ENCODE results near the gene CFD.
A peak's percentile ranks its signal among the peaks of the same experiment; 100 is the strongest.

The CFD gene

GRCh38 chr19:904545-904944 is 45.1 kb downstream of the CFD start:
- DNase-seq (ENCODE audit: low read depth): no peak
- no peak for TF ChIP-seq CTCF (IDR thresholded peaks at IDR 0.05; ENCODE audit: control insufficient read depth, insufficient read depth, low read depth, low read length, missing control alignments)
- H3K4me3 ChIP-seq (ENCODE audit: control insufficient read depth, low read depth, low read length): no peak overlapping the region

GRCh38 chr19:906480-906879 is 47.0 kb downstream of the CFD start:
- no peak for DNase-seq (ENCODE audit: low read depth)
- TF ChIP-seq CTCF (IDR thresholded peaks at IDR 0.05; ENCODE audit: control insufficient read depth, insufficient read depth, low read depth, low read length, missing control alignments): no peak
- H3K4me3 ChIP-seq (ENCODE audit: control insufficient read depth, low read depth, low read length): no peak overlapping the region

GRCh38 chr19:907183-907853 is 47.9 kb downstream of the CFD start:
- TF ChIP-seq CTCF (IDR thresholded peaks at IDR 0.05; ENCODE audit: control insufficient read depth, insufficient read depth, low read depth, low read length, missing control alignments): no peak
- H3K4me3 ChIP-seq (ENCODE audit: control insufficient read depth, low read depth, low read length): no peak overlapping the region
- no peak for DNase-seq (ENCODE audit: low read depth)

GRCh38 chr19:911197-912033 is 52.0 kb downstream of the CFD start:
- no peak overlapping the region; the same call in none of the 2 replicates for H3K4me3 ChIP-seq (ENCODE audit: control insufficient read depth, low read depth, low read length)
- no peak for DNase-seq (ENCODE audit: low read depth)
- TF ChIP-seq CTCF (IDR thresholded peaks at IDR 0.05; ENCODE audit: control insufficient read depth, insufficient read depth, low read depth, low read length, missing control alignments): no peak

GRCh38 chr19:912181-913079 is 53.0 kb downstream of the CFD start:
- DNase-seq (ENCODE audit: low read depth): no peak
- H3K4me3 ChIP-seq (ENCODE audit: control insufficient read depth, low read depth, low read length): peak overlapping the region; percentile 99
- TF ChIP-seq CTCF (IDR thresholded peaks at IDR 0.05; ENCODE audit: control insufficient read depth, insufficient read depth, low read depth, low read length, missing control alignments): no peak

Measured in AG09309 (cell line).